Measurements from ENCODE around the gene CA12.
A peak's percentile ranks its signal among the peaks of the same experiment; 100 is the strongest.

CA12 gene

DNA sequence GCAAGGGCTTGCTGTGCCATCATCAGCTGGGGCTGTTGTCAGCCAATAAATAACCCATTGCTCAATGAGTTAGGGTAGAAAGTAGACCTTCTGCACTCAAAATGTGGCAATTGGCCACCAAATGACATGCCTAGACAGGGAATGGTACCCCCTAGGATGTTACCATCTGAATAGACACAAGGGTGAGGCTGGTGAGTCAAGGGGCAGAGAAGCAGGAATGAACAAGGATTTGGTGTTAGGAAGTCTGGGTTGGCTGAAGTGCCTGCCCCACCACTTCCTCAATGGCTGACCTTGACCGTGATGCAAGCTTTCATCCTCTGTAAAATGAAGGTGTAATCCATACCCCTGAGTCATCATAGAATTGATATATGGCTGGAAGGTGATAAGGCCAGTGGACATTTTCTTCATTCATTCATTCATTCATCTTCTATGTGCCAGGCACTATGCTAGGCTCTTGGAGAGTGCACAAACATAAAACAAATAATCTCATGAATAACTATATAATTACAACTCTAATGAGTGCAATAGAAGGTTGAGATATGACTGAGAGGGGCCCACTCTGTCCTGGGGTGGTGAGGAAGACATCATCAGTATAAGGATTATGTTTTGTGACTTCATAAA is 4.4 kb upstream of the CA12 start:
- DNase-seq (ENCODE audit: low read depth) = peak; percentile 98
- no peak overlapping the region for H3K4me3 ChIP-seq (ENCODE audit: low read length)
- TF ChIP-seq, protein P1, sequence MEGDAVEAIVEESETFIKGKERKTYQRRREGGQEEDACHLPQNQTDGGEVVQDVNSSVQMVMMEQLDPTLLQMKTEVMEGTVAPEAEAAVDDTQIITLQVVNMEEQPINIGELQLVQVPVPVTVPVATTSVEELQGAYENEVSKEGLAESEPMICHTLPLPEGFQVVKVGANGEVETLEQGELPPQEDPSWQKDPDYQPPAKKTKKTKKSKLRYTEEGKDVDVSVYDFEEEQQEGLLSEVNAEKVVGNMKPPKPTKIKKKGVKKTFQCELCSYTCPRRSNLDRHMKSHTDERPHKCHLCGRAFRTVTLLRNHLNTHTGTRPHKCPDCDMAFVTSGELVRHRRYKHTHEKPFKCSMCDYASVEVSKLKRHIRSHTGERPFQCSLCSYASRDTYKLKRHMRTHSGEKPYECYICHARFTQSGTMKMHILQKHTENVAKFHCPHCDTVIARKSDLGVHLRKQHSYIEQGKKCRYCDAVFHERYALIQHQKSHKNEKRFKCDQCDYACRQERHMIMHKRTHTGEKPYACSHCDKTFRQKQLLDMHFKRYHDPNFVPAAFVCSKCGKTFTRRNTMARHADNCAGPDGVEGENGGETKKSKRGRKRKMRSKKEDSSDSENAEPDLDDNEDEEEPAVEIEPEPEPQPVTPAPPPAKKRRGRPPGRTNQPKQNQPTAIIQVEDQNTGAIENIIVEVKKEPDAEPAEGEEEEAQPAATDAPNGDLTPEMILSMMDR (IDR thresholded peaks at IDR 0.05; ENCODE audit: insufficient read depth, low read depth, low read length, missing control alignments) = no peak

- TF ChIP-seq, protein P1 (IDR thresholded peaks at IDR 0.05; ENCODE audit: insufficient read depth, low read depth, low read length, missing control alignments) = no peak
- no peak for DNase-seq (ENCODE audit: low read depth)
- no peak overlapping the region for H3K4me3 ChIP-seq (ENCODE audit: low read length)
These were observed 3.3 kb upstream of the CA12 start for GRCh38 chr15:63384906-63385305.

DNA sequence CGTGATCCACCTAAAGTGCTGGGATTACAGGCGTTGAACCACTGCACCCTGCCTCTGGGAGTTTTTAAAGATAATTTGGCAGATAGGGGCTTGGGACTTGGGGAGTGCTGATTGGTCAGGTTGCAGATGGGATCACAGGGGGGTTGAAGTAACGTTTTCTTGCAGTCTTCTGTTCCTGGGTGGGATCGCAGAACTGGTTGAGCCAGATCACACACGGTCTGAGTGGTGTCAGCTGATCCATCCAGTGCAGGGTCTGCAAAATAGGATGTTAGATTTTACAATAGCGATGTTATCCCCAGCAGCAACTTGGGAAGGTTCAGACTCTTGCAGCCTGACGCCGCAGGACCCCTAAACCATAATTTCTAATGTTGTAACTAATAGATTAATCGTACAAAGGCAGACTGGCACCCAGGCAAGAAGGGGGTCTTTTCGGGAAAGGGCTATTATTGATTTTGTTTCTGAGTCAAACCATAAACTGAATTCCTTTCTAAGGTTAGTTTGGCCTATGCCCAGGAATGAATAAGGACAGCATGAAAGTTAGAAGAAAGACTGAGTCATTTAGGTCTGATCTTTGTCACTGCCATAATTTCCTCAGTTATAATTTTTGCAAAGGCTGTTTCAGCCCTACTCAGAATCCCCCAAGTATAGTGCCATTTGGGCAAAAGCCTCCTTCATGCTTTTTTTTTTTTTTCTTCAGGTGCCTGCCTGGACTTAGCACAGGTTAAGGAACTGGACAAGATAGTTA is 1.5 kb upstream of the CA12 start:
- no peak overlapping the region for H3K4me3 ChIP-seq (ENCODE audit: low read length)
- TF ChIP-seq, protein P1 (IDR thresholded peaks at IDR 0.05; ENCODE audit: insufficient read depth, low read depth, low read length, missing control alignments) = no peak
- no peak for DNase-seq (ENCODE audit: low read depth)

DNA sequence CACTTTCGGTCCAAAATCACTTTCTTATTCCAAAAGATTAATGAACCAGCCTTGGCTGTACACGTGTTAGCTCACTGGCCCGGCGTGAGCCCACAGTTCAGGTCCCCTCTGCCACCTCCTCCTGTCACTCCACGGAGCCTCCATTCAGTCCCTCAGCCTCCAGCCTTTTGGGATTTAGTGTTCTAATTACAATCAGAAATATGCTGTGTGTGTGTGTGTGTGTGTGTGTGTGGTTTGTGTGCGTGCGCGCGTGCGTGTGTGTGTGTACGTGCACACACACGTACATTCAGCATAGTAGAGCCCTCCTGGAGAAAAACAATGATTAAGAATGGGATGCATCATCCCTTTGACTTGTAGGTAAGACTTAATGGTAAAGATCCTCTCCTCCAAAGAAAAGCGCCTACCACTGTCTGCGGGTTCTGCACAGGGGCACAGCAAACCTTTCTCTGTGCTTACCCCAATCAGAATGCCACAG is 801 bp downstream of the CA12 start:
- peak overlapping the region; percentile 55 for H3K4me3 ChIP-seq (ENCODE audit: low read length)
- DNase-seq (ENCODE audit: low read depth) = peak; percentile 58
- TF ChIP-seq, protein P1 (IDR thresholded peaks at IDR 0.05; ENCODE audit: insufficient read depth, low read depth, low read length, missing control alignments) = no peak

GRCh38 chr15:63380151-63380807 is 1.4 kb downstream of the CA12 start:
- peak overlapping the region; percentile 55 for H3K4me3 ChIP-seq (ENCODE audit: low read length)
- DNase-seq (ENCODE audit: low read depth) = no peak
- TF ChIP-seq, protein P1 (IDR thresholded peaks at IDR 0.05; ENCODE audit: insufficient read depth, low read depth, low read length, missing control alignments) = no peak

GRCh38 chr15:63379492-63380150 is 2.0 kb downstream of the CA12 start:
- TF ChIP-seq, protein P1 (IDR thresholded peaks at IDR 0.05; ENCODE audit: insufficient read depth, low read depth, low read length, missing control alignments) = no peak
- DNase-seq (ENCODE audit: low read depth) = peak; percentile 41
- peak overlapping the region; percentile 55 for H3K4me3 ChIP-seq (ENCODE audit: low read length)
